Activated T-cell treated with anti-CD3 and anti-CD28 coated beads, Interleukin-2, amount 50 U/mL, for 24 hours (primary cell): Measurements from ENCODE around the gene POLR2L.
A peak's percentile ranks its signal among the peaks of the same experiment; 100 is the strongest.

ENCODE experiments used
- DNase-seq: peaks from one replicate; pipeline ENCODE4 v3.0.0-alpha.2; 2020
- H3K27ac Mint-ChIP-seq: 2 replicates; pipeline ENCODE4 v1.8.0; 2020; ENCODE audit warnings: mild to moderate bottlenecking, mixed read lengths
- H3K27me3 Mint-ChIP-seq: 2 replicates; pipeline ENCODE4 v1.8.0; 2020; ENCODE audit warnings: mixed read lengths
- H3K36me3 Mint-ChIP-seq: 2 replicates; pipeline ENCODE4 v1.8.0; 2020; ENCODE audit warnings: low read depth, mixed read lengths
- H3K4me1 Mint-ChIP-seq: 2 replicates; pipeline ENCODE4 v1.8.0; 2020; ENCODE audit warnings: low read depth, mixed read lengths
- H3K4me3 Mint-ChIP-seq: 2 replicates; pipeline ENCODE4 v1.8.0; 2020; ENCODE audit warnings: mild to moderate bottlenecking, moderate library complexity, mixed read lengths
- H3K9me3 Mint-ChIP-seq: 2 replicates; pipeline ENCODE4 v1.8.0; 2020; ENCODE audit warnings: mixed read lengths

Gene POLR2L

GRCh38 chr11:790721-791564 is 51.4 kb downstream of the POLR2L start:
- no peak for DNase-seq
- Mint-ChIP-seq H3K36me3 (peaks cover 39% of the 10 kb centered on the region), H3K4me3 (no peak overlapping the region), H3K4me1 (peaks cover 15% of the 10 kb centered on the region), H3K9me3 (no peaks in the 10 kb centered on the region), H3K27me3 (peaks cover 4% of the 10 kb centered on the region), H3K27ac (peak overlapping the region; percentile 57)

- peaks cover 4% of the 10 kb centered on the region for H3K27me3 Mint-ChIP-seq
- peaks cover 11% of the 10 kb centered on the region for H3K4me1 Mint-ChIP-seq
- DNase-seq = peak; percentile 76
- H3K4me3 Mint-ChIP-seq = peak within 1 kb of the TSS; percentile 63
- H3K36me3 Mint-ChIP-seq = peaks cover 37% of the 10 kb centered on the region
- H3K27ac Mint-ChIP-seq = peak within 1 kb of the TSS; percentile 33
- no peaks in the 10 kb centered on the region for H3K9me3 Mint-ChIP-seq
Measured at GRCh38 chr11:789943-790342, 52.4 kb downstream of the POLR2L start, which contains the start of gene CEND1. TSS of gene CEND1 (minus strand) at chr11:790090. CDS start at chr11:788576, 1,514 bp downstream.
